ENCODE data around the gene FGD2. TPM values are rescaled to one million over a fixed set of nuclear protein-coding genes. Genes with fewer than 3 reads are reported as not detected.

The FGD2 gene
- polyA plus RNA-seq, 1 experiment = not detected

- ChIA-PET CTCF (interaction anchor here (0.6 to 5.0 kb wide), 15 partner anchors 7 to 157 kb away, joined by 3 to 65 read pairs (median 9); partner anchors contain the start of gene PIM1), POLR2A (interaction anchor here (2.8 kb wide), 1 partner anchor 119 kb away, joined by 20 read pairs; the partner anchor contains the start of gene PIM1)
- no peaks in the 10 kb centered on the region for H3K9me3 ChIP-seq (ENCODE audit: control insufficient read depth, insufficient read depth, low read length)
- H3K27ac ChIP-seq (ENCODE audit: low read depth, low read length) = no peak overlapping the region
- TF ChIP-seq CTCF (IDR thresholded peaks at IDR 0.05; ENCODE audit: low read depth, low read length) = no peak
- H3K27me3 ChIP-seq (ENCODE audit: control insufficient read depth, insufficient read depth, low read length) = no peaks in the 10 kb centered on the region
- no peak overlapping the region for H3K4me3 ChIP-seq (ENCODE audit: low read depth, low read length)
- DNase-seq (ENCODE audit: low read depth, low spot score) = no peak
Measured at GRCh38 chr6:37052027-37052628, 46.7 kb downstream of the FGD2 start.

GRCh38 chr6:37053683-37054082 is 48.2 kb downstream of the FGD2 start:
- Histone ChIP-seq H3K27me3 (ENCODE audit: control insufficient read depth, insufficient read depth, low read length) (no peaks in the 10 kb centered on the region), H3K9me3 (ENCODE audit: control insufficient read depth, insufficient read depth, low read length) (no peaks in the 10 kb centered on the region), H3K27ac (ENCODE audit: low read depth, low read length) (no peak overlapping the region), H3K4me3 (ENCODE audit: low read depth, low read length) (no peak overlapping the region)
- POLR2A ChIA-PET = no interaction called here
- no peak for TF ChIP-seq CTCF (IDR thresholded peaks at IDR 0.05; ENCODE audit: low read depth, low read length)
- DNase-seq (ENCODE audit: low read depth, low spot score) = no peak
- CTCF ChIA-PET = interaction anchor here (0.6 to 5.0 kb wide), 4 partner anchors 30 to 155 kb away, joined by 3 to 65 read pairs (median 8); no protein-coding TSS in a partner anchor

GRCh38 chr6:37054171-37054570 is 48.7 kb downstream of the FGD2 start:
- Histone ChIP-seq H3K4me3 (ENCODE audit: low read depth, low read length) (no peak overlapping the region), H3K27ac (ENCODE audit: low read depth, low read length) (no peak overlapping the region), H3K27me3 (ENCODE audit: control insufficient read depth, insufficient read depth, low read length) (no peaks in the 10 kb centered on the region), H3K9me3 (ENCODE audit: control insufficient read depth, insufficient read depth, low read length) (no peaks in the 10 kb centered on the region)
- ChIA-PET CTCF (interaction anchor here (0.6 to 5.0 kb wide), 3 partner anchors 86 to 154 kb away, joined by 5 to 65 read pairs (median 11); no protein-coding TSS in a partner anchor), POLR2A (no interaction called here)
- DNase-seq (ENCODE audit: low read depth, low spot score) = no peak
- no peak for TF ChIP-seq CTCF (IDR thresholded peaks at IDR 0.05; ENCODE audit: low read depth, low read length)

- no peaks in the 10 kb centered on the region for H3K9me3 ChIP-seq (ENCODE audit: control insufficient read depth, insufficient read depth, low read length)
- no peak overlapping the region for H3K27ac ChIP-seq (ENCODE audit: low read depth, low read length)
- H3K4me3 ChIP-seq (ENCODE audit: low read depth, low read length) = no peak overlapping the region
- no peak for DNase-seq (ENCODE audit: low read depth, low spot score)
- no peak for TF ChIP-seq CTCF (IDR thresholded peaks at IDR 0.05; ENCODE audit: low read depth, low read length)
- ChIA-PET POLR2A (no interaction called here), CTCF (interaction anchor here (5.0 kb wide), 1 partner anchor 154 kb away, joined by 65 read pairs; no protein-coding TSS in a partner anchor)
- H3K27me3 ChIP-seq (ENCODE audit: control insufficient read depth, insufficient read depth, low read length) = no peaks in the 10 kb centered on the region
Measured at GRCh38 chr6:37054580-37054979, 49.1 kb downstream of the FGD2 start.

GRCh38 chr6:37056112-37056403 is 50.6 kb downstream of the FGD2 start:
- H3K9me3 ChIP-seq (ENCODE audit: control insufficient read depth, insufficient read depth, low read length) = no peaks in the 10 kb centered on the region
- no peak overlapping the region for H3K27ac ChIP-seq (ENCODE audit: low read depth, low read length)
- H3K27me3 ChIP-seq (ENCODE audit: control insufficient read depth, insufficient read depth, low read length) = no peaks in the 10 kb centered on the region
- POLR2A ChIA-PET = interaction anchor here (0.7 to 0.9 kb wide), 3 partner anchors 88 to 248 kb away, joined by 3 to 7 read pairs (median 3); partner anchors contain the start of gene PIM1
- no peak for TF ChIP-seq CTCF (IDR thresholded peaks at IDR 0.05; ENCODE audit: low read depth, low read length)
- DNase-seq (ENCODE audit: low read depth, low spot score) = no peak
- H3K4me3 ChIP-seq (ENCODE audit: low read depth, low read length) = no peak overlapping the region
- CTCF ChIA-PET = interaction anchor here (1.2 to 4.9 kb wide), 3 partner anchors 81 to 152 kb away, joined by 3 to 36 read pairs (median 4); no protein-coding TSS in a partner anchor

All from AG04450 (cell line).